ENCODE measurements around the gene MYLK.
"Not testable (repeated sequence)": the region's sequence is repeated elsewhere in the genome, so short reads cannot be mapped to it uniquely, and the experiment has no call there.

The MYLK gene

DNA sequence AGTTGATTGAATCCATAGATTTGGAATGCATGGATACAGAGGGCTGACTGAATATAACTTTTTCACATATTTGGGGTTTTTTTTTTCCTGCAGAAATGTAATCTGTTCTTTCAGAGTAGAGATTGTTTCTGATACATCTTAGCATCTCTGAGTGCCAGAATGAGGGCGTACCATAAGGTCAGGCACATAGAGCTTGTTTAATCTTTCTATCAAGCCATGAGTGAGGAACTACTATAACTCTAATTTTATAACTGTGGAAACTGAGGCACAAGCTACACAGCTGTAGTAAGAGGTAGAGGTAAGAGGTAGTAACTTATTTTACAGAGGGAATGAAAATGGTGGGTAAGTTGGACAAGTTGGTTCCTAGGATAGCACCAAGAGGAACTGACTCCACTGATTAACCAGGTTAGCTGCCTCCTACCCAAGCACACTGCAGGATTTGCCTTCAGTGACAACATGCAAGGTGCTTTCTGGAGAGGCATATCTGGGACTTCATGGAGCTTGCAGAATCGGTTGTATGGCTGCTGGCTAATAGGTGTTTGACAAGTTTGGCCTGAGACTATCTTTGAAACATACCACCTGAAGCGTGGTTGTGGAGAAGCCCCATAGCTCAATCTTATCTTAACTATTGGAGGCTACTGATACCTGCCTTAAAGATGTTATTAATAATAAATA lies 275.7 kb downstream of the MYLK start:
- no peak overlapping the region for H3K4me3 ChIP-seq (ENCODE audit: low read depth, low read length, poor library complexity, severe bottlenecking)
- TF ChIP-seq EZH2 (IDR thresholded peaks at IDR 0.05; ENCODE audit: borderline replicate concordance, low read length) = no peak
- H4K20me1 ChIP-seq (ENCODE audit: insufficient read depth, low read length) = no peaks in the 10 kb centered on the region
- no peak overlapping the region for H3K4me2 ChIP-seq (ENCODE audit: low read length)
- no peaks in the 10 kb centered on the region; the same call in 1 of the 2 replicates for H3F3A ChIP-seq (ENCODE audit: insufficient read depth, low read length)
- H3K27ac ChIP-seq (ENCODE audit: low read depth, low read length, poor library complexity, severe bottlenecking) = no peak overlapping the region
- no peaks in the 10 kb centered on the region for H3K9me2 ChIP-seq (ENCODE audit: low read depth, low read length)
- H3K79me2 ChIP-seq (ENCODE audit: insufficient read depth, low read length) = no peaks in the 10 kb centered on the region
- H3K27me3 ChIP-seq (ENCODE audit: insufficient read depth, low read length) = no peaks in the 10 kb centered on the region
- peaks cover 15% of the 10 kb centered on the region for H3K36me3 ChIP-seq (ENCODE audit: insufficient read depth, low read length)
- H3K9ac ChIP-seq (ENCODE audit: low read length) = no peak overlapping the region
- H3K4me1 ChIP-seq (ENCODE audit: insufficient read depth, low read length, severe bottlenecking) = peaks cover 10% of the 10 kb centered on the region
- H2AFZ ChIP-seq (ENCODE audit: low read length) = no peak overlapping the region
- H3K9me3 ChIP-seq (ENCODE audit: low read length) = no peaks in the 10 kb centered on the region

DNA sequence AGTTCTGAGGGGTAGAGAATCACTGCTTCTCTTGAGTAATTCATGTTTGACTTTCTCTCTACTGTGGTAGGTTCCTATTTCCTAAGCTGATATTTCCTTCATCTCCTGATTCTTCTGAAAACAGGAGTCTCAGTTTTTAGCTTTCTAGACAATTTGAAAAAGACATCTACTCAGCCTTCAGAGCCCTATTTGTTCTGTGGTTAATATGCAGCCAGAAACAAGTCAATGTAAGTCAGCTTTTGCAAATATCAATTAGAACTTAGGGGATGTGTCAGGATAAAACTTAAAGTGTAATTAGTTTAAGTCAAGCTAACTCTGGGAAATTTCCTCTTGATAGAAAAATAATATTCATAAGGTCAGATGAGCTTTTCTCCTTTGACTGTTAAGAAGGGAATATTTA lies 277.6 kb downstream of the MYLK start:
- Histone ChIP-seq H3K4me3 (ENCODE audit: low read depth, low read length, poor library complexity, severe bottlenecking) (no peak overlapping the region), H3K79me2 (ENCODE audit: insufficient read depth, low read length) (no peaks in the 10 kb centered on the region), H3K27ac (ENCODE audit: low read depth, low read length, poor library complexity, severe bottlenecking) (no peak overlapping the region), H3F3A (ENCODE audit: insufficient read depth, low read length) (no peaks in the 10 kb centered on the region), H2AFZ (ENCODE audit: low read length) (no peak overlapping the region), H3K36me3 (ENCODE audit: insufficient read depth, low read length) (peaks cover 8% of the 10 kb centered on the region), H3K9me3 (ENCODE audit: low read length) (no peaks in the 10 kb centered on the region), H3K27me3 (ENCODE audit: insufficient read depth, low read length) (no peaks in the 10 kb centered on the region), H3K4me1 (ENCODE audit: insufficient read depth, low read length, severe bottlenecking) (peaks cover 10% of the 10 kb centered on the region), H4K20me1 (ENCODE audit: insufficient read depth, low read length) (no peaks in the 10 kb centered on the region), H3K9me2 (ENCODE audit: low read depth, low read length) (no peaks in the 10 kb centered on the region), H3K4me2 (ENCODE audit: low read length) (no peak overlapping the region), H3K9ac (ENCODE audit: low read length) (no peak overlapping the region)
- TF ChIP-seq, protein P1, sequence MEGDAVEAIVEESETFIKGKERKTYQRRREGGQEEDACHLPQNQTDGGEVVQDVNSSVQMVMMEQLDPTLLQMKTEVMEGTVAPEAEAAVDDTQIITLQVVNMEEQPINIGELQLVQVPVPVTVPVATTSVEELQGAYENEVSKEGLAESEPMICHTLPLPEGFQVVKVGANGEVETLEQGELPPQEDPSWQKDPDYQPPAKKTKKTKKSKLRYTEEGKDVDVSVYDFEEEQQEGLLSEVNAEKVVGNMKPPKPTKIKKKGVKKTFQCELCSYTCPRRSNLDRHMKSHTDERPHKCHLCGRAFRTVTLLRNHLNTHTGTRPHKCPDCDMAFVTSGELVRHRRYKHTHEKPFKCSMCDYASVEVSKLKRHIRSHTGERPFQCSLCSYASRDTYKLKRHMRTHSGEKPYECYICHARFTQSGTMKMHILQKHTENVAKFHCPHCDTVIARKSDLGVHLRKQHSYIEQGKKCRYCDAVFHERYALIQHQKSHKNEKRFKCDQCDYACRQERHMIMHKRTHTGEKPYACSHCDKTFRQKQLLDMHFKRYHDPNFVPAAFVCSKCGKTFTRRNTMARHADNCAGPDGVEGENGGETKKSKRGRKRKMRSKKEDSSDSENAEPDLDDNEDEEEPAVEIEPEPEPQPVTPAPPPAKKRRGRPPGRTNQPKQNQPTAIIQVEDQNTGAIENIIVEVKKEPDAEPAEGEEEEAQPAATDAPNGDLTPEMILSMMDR (IDR thresholded peaks at IDR 0.05; ENCODE audit: low read length) = no peak
- TF ChIP-seq EZH2 (IDR thresholded peaks at IDR 0.05; ENCODE audit: borderline replicate concordance, low read length) = no peak

DNA sequence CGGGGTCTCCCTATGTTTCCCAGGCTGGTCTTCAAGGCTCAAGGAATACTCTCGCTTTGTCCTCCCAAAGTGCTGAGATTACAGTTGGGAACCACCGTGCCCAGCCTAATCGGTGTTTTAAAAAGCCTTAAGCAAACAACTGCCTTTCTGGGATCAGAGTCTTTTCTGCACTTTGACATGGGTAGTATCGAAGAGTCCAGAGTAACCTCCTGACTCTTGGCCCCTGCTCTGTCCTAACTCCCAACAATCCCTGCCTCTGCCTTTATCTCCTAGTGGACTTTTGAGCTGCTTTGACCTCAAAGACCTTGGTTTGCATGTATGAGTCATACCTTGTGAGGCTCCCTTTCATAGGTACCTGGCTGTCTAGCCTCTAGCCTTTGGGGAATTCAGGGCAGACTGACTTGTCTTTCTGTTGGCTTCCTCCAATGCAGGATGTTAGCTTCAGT lies 278.3 kb downstream of the MYLK start:
- Histone ChIP-seq H3K9me2 (ENCODE audit: low read depth, low read length) (no peaks in the 10 kb centered on the region), H3K27me3 (ENCODE audit: insufficient read depth, low read length) (no peaks in the 10 kb centered on the region), H4K20me1 (ENCODE audit: insufficient read depth, low read length) (no peaks in the 10 kb centered on the region), H3K4me3 (ENCODE audit: low read depth, low read length, poor library complexity, severe bottlenecking) (no peak overlapping the region), H3F3A (ENCODE audit: insufficient read depth, low read length) (no peaks in the 10 kb centered on the region), H3K4me2 (ENCODE audit: low read length) (no peak overlapping the region), H3K27ac (ENCODE audit: low read depth, low read length, poor library complexity, severe bottlenecking) (no peak overlapping the region), H3K36me3 (ENCODE audit: insufficient read depth, low read length) (peaks cover 4% of the 10 kb centered on the region; the same call in 1 of the 2 replicates), H3K79me2 (ENCODE audit: insufficient read depth, low read length) (no peaks in the 10 kb centered on the region), H2AFZ (ENCODE audit: low read length) (no peak overlapping the region), H3K9me3 (ENCODE audit: low read length) (no peaks in the 10 kb centered on the region), H3K4me1 (ENCODE audit: insufficient read depth, low read length, severe bottlenecking) (peaks cover 10% of the 10 kb centered on the region), H3K9ac (ENCODE audit: low read length) (no peak overlapping the region)
- TF ChIP-seq, protein P1 (IDR thresholded peaks at IDR 0.05; ENCODE audit: low read length) = no peak
- no peak for TF ChIP-seq EZH2 (IDR thresholded peaks at IDR 0.05; ENCODE audit: borderline replicate concordance, low read length)

DNA sequence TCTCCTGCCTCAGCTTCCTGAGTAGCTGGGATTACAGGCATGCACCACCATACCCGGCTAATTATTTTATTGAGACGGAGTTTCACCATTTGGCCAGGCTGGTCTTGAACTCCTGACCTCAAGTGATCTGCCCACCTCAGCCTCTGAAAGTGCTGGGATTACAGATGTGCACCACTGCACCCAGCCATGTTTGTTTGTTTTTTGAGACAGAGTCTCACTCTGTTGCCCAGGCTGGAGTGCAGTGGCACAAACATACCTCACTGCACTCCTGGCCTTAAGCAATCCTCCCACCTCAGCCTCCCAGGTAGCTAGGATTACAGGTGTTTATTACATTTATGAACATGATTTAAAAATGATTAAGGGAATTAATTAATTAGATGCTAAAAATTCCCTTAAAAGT lies 281.0 kb downstream of the MYLK start:
- not testable (repeated sequence) for H3K27ac ChIP-seq (ENCODE audit: low read depth, low read length, poor library complexity, severe bottlenecking); H3K9ac ChIP-seq (ENCODE audit: low read length); H3K4me3 ChIP-seq (ENCODE audit: low read depth, low read length, poor library complexity, severe bottlenecking); H3K27me3 ChIP-seq (ENCODE audit: insufficient read depth, low read length); H3K9me3 ChIP-seq (ENCODE audit: low read length); H2AFZ ChIP-seq (ENCODE audit: low read length); H3K9me2 ChIP-seq (ENCODE audit: low read depth, low read length); H3K4me2 ChIP-seq (ENCODE audit: low read length); H3K79me2 ChIP-seq (ENCODE audit: insufficient read depth, low read length); H3F3A ChIP-seq (ENCODE audit: insufficient read depth, low read length); H3K4me1 ChIP-seq (ENCODE audit: insufficient read depth, low read length, severe bottlenecking); H4K20me1 ChIP-seq (ENCODE audit: insufficient read depth, low read length)
- peaks cover 12% of the 10 kb centered on the region for H3K36me3 ChIP-seq (ENCODE audit: insufficient read depth, low read length)

Measured in OCI-LY1 (cell line).